ENCODE data around the gene MRGPRF. TPM values are rescaled to one million over a fixed set of nuclear protein-coding genes. Genes with fewer than 3 reads are reported as not detected.
"Not testable (repeated sequence)": the region's sequence is repeated elsewhere in the genome, so short reads cannot be mapped to it uniquely, and the experiment has no call there.

Gene MRGPRF
- total RNA-seq, 1 experiment from 2014 or later = 0.35 TPM

- H3K27ac ChIP-seq = no peak overlapping the region
- H3K4me1 ChIP-seq (replicated peaks; ENCODE audit: insufficient read depth) = no peaks in the 10 kb centered on the region
- no peaks in the 10 kb centered on the region for H4K20me1 ChIP-seq (ENCODE audit: insufficient read depth)
- H3K9me3 ChIP-seq (ENCODE audit: insufficient read depth, low read depth) = no peaks in the 10 kb centered on the region
- no peak overlapping the region for H3K4me2 ChIP-seq
- intact Hi-C loops (cut with micrococcal nuclease; ENCODE audit: unreplicated experiment) = loop anchor here (10.0 kb wide), 1 partner anchor 84 kb away; no protein-coding TSS in a partner anchor
- TF ChIP-seq EZH2 (IDR thresholded peaks at IDR 0.05; ENCODE audit: low read depth) (no peak), CTCF (conservative IDR thresholded peaks at IDR 0.05) (peak; percentile 64)
- no peak overlapping the region for H3K4me3 ChIP-seq
- no peaks in the 10 kb centered on the region for H3K79me2 ChIP-seq (ENCODE audit: low read depth)
- no peak overlapping the region for H2AFZ ChIP-seq
- H3K27me3 ChIP-seq (ENCODE audit: insufficient read depth, low read depth) = peaks cover 34% of the 10 kb centered on the region
- CTCF ChIA-PET = interaction anchor here (0.8 kb wide), 1 partner anchor 10 kb away, joined by 4 read pairs; no protein-coding TSS in a partner anchor
- H3F3A ChIP-seq (ENCODE audit: insufficient read depth, low read depth) = no peaks in the 10 kb centered on the region
- H3K36me3 ChIP-seq (ENCODE audit: low read depth) = no peaks in the 10 kb centered on the region
- POLR2A ChIA-PET (ENCODE audit: unreplicated experiment) = no interaction called here
- H3K9me2 ChIP-seq (ENCODE audit: insufficient read depth) = no peaks in the 10 kb centered on the region
- DNase-seq = peak; percentile 43 to 57
- no TSS peak for BruUV-seq (replicated peaks)
These were observed 12.2 kb downstream of the MRGPRF start for GRCh38 chr11:69000831-69001242.

- Histone ChIP-seq H3K4me1 (replicated peaks; ENCODE audit: insufficient read depth) (no peaks in the 10 kb centered on the region), H4K20me1 (ENCODE audit: insufficient read depth) (no peaks in the 10 kb centered on the region), H3K4me2 (no peak overlapping the region), H3K36me3 (ENCODE audit: low read depth) (no peaks in the 10 kb centered on the region), H3F3A (ENCODE audit: insufficient read depth, low read depth) (no peaks in the 10 kb centered on the region), H3K9me3 (ENCODE audit: insufficient read depth, low read depth) (no peaks in the 10 kb centered on the region), H3K9me2 (ENCODE audit: insufficient read depth) (no peaks in the 10 kb centered on the region), H3K27ac (no peak overlapping the region), H3K4me3 (no peak overlapping the region), H3K27me3 (ENCODE audit: insufficient read depth, low read depth) (peaks cover 34% of the 10 kb centered on the region), H2AFZ (no peak overlapping the region), H3K79me2 (ENCODE audit: low read depth) (no peaks in the 10 kb centered on the region)
- DNase-seq = no peak
- TF ChIP-seq CTCF (conservative IDR thresholded peaks at IDR 0.05) = no peak
- no peak for TF ChIP-seq EZH2 (IDR thresholded peaks at IDR 0.05; ENCODE audit: low read depth)
- intact Hi-C loops (cut with micrococcal nuclease; ENCODE audit: unreplicated experiment) = loop anchor here (10.0 kb wide), 1 partner anchor 84 kb away; no protein-coding TSS in a partner anchor
- ChIA-PET POLR2A (ENCODE audit: unreplicated experiment) (no interaction called here), CTCF (interaction anchor here (0.8 kb wide), 1 partner anchor 10 kb away, joined by 4 read pairs; no protein-coding TSS in a partner anchor)
- BruUV-seq (replicated peaks) = no TSS peak
These were observed 12.7 kb downstream of the MRGPRF start for GRCh38 chr11:69000391-69000790.

- H3K4me2 ChIP-seq; H3K9me3 ChIP-seq (ENCODE audit: insufficient read depth, low read depth); H3K4me3 ChIP-seq; DNase-seq; H4K20me1 ChIP-seq (ENCODE audit: insufficient read depth); H3K36me3 ChIP-seq (ENCODE audit: low read depth); CTCF ChIA-PET; H2AFZ ChIP-seq; POLR2A ChIA-PET (ENCODE audit: unreplicated experiment); H3K9me2 ChIP-seq (ENCODE audit: insufficient read depth); BruUV-seq (replicated peaks); H3F3A ChIP-seq (ENCODE audit: insufficient read depth, low read depth); H3K4me1 ChIP-seq (replicated peaks; ENCODE audit: insufficient read depth); H3K79me2 ChIP-seq (ENCODE audit: low read depth); H3K27ac ChIP-seq: not testable (repeated sequence)
- intact Hi-C loops (cut with micrococcal nuclease; ENCODE audit: unreplicated experiment) = loop anchor here (10.0 kb wide), 1 partner anchor 85 kb away; no protein-coding TSS in a partner anchor
- H3K27me3 ChIP-seq (ENCODE audit: insufficient read depth, low read depth) = peaks cover 34% of the 10 kb centered on the region
These were observed 13.2 kb downstream of the MRGPRF start for GRCh38 chr11:68999748-69000355.

All from PC-9 (cell line).